22Rv1 (cell line): ENCODE data around the gene POLR2J2.
"Not testable (repeated sequence)": the region's sequence is repeated elsewhere in the genome, so short reads cannot be mapped to it uniquely, and the experiment has no call there.

ENCODE experiments used
- CTCF ChIP-seq: fragments of 450-650 bp; IDR thresholded peaks from 2 replicates; pipeline ENCODE4 v1.5.1; 2017; ENCODE audit warnings: mild to moderate bottlenecking
- ZFX ChIP-seq: fragments of 450-650 bp; IDR thresholded peaks from 2 replicates; pipeline ENCODE4 v1.6.1; 2017; ENCODE audit warnings: antibody characterized with exemption, borderline replicate concordance

GRCh38 chr7:102696009-102696408 is 24.5 kb upstream of the POLR2J2 start:
- not testable (repeated sequence) for TF ChIP-seq CTCF, ZFX
